ENCODE data around the gene CALCB.
A peak's percentile ranks its signal among the peaks of the same experiment; 100 is the strongest.
"Not testable (repeated sequence)": the region's sequence is repeated elsewhere in the genome, so short reads cannot be mapped to it uniquely, and the experiment has no call there.

The CALCB gene

DNA sequence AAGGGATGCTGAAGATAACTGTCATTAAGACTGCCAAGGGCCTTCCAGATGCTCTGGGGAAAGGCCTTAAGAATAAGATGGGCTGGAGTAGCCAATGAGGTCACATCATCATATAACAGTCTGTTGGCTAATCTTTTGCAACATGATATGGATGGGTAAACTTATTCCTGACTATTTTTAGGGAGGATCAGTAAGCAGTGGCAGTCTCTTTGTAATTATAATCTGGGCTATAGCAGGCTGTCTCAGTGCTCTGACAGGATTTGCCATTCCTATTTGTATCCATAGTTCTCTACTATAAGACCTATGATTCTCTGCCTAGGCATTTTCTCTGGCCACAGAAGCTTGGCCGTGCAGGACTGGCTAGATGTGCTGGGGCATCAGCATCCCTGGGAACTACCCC lies 16.1 kb upstream of the CALCB start:
- no peak for DNase-seq (ENCODE audit: low spot score)
- H3K4me1 Mint-ChIP-seq (ENCODE audit: low read depth) = peaks cover 3% of the 10 kb centered on the region
- H3K27me3 Mint-ChIP-seq (ENCODE audit: low read depth) = peaks cover 2% of the 10 kb centered on the region
- H3K36me3 Mint-ChIP-seq (ENCODE audit: low read depth) = no peaks in the 10 kb centered on the region
- H3K9me3 Mint-ChIP-seq = no peaks in the 10 kb centered on the region
- no peak overlapping the region for H3K4me3 Mint-ChIP-seq
- no peak overlapping the region for H3K27ac Mint-ChIP-seq

DNA sequence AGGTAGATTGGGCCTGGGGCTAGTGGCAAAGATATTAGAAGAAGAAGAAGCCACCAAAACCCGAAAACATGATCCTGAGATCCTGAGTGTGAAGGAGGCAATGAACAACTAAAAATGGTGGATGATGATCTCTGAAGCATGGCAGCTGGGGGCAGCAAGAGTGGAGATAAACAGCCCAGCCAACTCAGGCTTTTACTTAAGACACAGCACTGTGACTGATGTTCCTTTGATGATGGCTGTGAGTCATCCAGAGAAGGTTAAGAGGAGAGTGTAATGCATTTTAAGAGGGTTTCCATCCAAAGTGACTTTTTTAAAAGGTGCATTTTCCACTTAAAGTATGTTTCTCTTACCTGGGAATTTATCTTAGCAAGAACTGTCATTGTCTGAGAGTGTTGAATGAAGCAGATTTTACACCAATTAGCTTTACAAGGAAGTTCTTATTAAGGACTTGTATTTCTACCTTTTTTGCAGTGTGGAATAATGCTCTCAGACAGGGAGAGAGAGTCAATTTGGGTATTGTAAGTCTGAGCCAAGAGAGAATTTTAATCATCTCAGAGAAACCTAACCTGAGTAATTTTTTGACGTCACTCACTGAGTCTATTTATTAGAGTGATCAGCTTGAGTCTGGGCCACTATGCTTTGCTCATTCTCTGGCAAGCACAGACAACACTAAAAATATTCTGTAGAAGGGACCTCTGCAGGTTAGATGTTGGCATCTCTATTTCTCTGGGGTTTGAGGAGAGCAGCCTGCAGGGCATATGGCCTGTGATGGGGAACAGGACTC lies 14.1 kb upstream of the CALCB start:
- Mint-ChIP-seq H3K4me1 (ENCODE audit: low read depth) (no peaks in the 10 kb centered on the region), H3K4me3 (no peak overlapping the region), H3K27ac (no peak overlapping the region), H3K36me3 (ENCODE audit: low read depth) (no peaks in the 10 kb centered on the region), H3K9me3 (no peaks in the 10 kb centered on the region), H3K27me3 (ENCODE audit: low read depth) (peaks cover 2% of the 10 kb centered on the region)
- no peak for DNase-seq (ENCODE audit: low spot score)

DNA sequence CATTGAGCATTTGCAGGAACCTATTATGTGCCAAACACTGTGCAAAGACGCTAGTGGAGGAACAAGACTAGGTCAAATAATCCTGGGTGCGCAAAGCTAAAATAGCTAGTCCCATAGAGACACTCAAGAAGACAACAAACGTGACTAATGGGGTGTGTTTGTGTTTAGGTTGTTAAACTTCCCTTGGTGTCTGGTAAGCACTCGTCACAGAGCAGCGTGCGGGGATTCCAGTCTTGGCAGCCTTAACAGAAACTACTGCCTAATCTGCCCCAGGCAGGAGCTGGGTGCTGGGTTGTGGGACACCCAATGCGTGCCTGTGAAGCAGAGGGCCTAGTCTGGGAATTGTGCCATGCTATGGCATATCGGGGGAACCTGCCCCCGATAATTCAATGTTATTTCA lies 10.8 kb upstream of the CALCB start:
- H3K36me3 Mint-ChIP-seq (ENCODE audit: low read depth) = no peaks in the 10 kb centered on the region
- H3K27ac Mint-ChIP-seq = no peak overlapping the region
- H3K27me3 Mint-ChIP-seq (ENCODE audit: low read depth) = peaks cover 7% of the 10 kb centered on the region
- no peaks in the 10 kb centered on the region for H3K9me3 Mint-ChIP-seq
- no peak for DNase-seq (ENCODE audit: low spot score)
- H3K4me1 Mint-ChIP-seq (ENCODE audit: low read depth) = no peaks in the 10 kb centered on the region
- no peak overlapping the region for H3K4me3 Mint-ChIP-seq

DNA sequence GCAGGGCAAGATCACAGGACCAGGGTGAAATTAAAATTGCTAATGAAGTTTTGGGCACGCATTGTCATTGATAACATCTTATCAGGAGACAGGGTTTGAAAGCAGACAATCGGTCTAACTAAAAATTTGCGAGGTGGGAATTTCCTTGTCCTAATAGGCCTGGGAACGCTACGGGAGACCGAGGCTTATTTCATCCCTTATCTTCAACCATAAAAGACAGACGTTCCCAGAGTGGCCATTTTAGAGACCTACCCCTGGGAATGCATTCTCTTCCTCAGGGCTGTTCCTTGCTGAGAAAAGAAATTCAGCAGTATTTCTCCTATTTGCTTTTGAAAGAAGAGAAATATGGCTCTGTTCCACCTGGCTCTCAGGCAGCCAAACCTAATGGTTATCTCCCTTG lies 3.6 kb upstream of the CALCB start:
- H3K27me3 Mint-ChIP-seq (ENCODE audit: low read depth) = peaks cover 22% of the 10 kb centered on the region
- H3K36me3 Mint-ChIP-seq (ENCODE audit: low read depth) = not testable (repeated sequence)

DNA sequence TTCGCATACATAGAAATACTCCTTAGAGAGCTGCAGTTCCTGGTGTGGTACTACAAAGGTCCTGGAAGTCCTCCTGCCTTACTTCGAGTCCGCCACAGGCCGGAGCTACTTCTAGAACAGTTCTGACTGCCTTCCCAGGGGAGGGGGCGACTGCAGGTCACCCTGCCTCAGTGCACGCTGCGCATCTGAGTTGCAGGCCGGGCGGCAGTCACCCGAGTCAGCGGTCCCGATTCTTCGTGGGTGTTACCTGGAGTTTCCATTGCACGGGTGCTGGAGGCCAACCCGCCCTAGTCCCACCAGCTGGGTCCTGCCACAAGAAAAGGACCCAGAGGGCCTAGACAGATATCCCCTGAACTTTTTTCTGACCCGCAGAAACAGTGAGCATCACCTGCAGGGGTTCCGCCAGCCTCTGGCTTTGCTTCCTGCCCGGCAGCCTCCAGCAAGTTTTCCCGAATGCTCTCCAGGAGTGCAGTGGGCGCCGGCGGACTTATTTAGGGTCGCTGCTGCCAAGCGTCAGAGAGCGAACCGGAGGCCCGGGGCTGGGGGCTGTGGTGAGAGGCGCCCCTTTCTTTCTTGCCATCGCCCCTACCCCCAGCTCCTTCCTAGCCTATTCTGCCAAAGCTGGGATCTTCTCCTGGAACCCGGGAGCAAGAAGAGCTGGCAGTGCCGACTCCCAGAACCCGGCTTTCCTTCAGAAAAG lies 1.7 kb upstream of the CALCB start:
- no peak for DNase-seq (ENCODE audit: low spot score)
- peaks cover 8% of the 10 kb centered on the region for H3K9me3 Mint-ChIP-seq
- H3K4me1 Mint-ChIP-seq (ENCODE audit: low read depth) = peaks cover 19% of the 10 kb centered on the region
- peaks cover 2% of the 10 kb centered on the region for H3K36me3 Mint-ChIP-seq (ENCODE audit: low read depth)
- no peak overlapping the region for H3K27ac Mint-ChIP-seq
- peaks cover 26% of the 10 kb centered on the region for H3K27me3 Mint-ChIP-seq (ENCODE audit: low read depth)
- no peak overlapping the region for H3K4me3 Mint-ChIP-seq

More for the DNA sequence above, 3.6 kb upstream of the CALCB start:
- not testable (repeated sequence) for H3K4me3 Mint-ChIP-seq; DNase-seq (ENCODE audit: low spot score); H3K27ac Mint-ChIP-seq; H3K9me3 Mint-ChIP-seq
- peaks cover 16% of the 10 kb centered on the region for H3K4me1 Mint-ChIP-seq (ENCODE audit: low read depth)

DNA sequence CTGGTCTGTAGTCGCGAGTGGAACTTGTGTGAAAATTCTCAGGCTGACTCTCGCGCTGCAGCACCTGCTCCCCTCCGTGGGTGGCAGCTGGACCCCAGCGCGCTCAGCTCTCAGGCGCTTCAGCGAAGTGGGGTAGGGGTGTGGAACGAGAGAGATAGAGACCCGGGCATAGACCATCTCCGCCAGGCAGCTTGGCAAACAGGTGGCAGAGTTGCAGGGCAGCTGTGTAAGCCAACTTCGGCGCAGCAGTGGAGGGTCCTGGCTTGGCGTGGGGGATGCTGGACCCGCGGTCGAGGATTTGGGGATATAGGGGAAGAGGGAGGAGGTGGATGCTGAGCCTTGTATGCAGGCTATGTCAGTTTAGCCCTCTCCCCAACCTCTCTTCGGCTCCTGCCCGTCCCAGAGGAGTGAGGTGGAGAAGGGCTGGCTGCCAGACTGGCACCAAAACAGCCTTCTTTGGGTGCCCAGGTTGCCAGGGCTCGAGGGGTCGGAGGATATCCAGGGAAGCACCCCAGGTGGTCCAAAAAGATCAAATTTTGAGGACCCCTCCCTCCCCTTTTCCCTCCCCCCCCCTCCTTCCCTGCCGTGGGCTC lies 746 bp upstream of the CALCB start:
- Mint-ChIP-seq H3K9me3 (peaks cover 8% of the 10 kb centered on the region), H3K4me3 (peak overlapping the region; percentile 22), H3K4me1 (ENCODE audit: low read depth) (peaks cover 19% of the 10 kb centered on the region), H3K27me3 (ENCODE audit: low read depth) (peaks cover 27% of the 10 kb centered on the region), H3K27ac (no peak overlapping the region), H3K36me3 (ENCODE audit: low read depth) (peaks cover 2% of the 10 kb centered on the region)
- DNase-seq (ENCODE audit: low spot score) = no peak

DNA sequence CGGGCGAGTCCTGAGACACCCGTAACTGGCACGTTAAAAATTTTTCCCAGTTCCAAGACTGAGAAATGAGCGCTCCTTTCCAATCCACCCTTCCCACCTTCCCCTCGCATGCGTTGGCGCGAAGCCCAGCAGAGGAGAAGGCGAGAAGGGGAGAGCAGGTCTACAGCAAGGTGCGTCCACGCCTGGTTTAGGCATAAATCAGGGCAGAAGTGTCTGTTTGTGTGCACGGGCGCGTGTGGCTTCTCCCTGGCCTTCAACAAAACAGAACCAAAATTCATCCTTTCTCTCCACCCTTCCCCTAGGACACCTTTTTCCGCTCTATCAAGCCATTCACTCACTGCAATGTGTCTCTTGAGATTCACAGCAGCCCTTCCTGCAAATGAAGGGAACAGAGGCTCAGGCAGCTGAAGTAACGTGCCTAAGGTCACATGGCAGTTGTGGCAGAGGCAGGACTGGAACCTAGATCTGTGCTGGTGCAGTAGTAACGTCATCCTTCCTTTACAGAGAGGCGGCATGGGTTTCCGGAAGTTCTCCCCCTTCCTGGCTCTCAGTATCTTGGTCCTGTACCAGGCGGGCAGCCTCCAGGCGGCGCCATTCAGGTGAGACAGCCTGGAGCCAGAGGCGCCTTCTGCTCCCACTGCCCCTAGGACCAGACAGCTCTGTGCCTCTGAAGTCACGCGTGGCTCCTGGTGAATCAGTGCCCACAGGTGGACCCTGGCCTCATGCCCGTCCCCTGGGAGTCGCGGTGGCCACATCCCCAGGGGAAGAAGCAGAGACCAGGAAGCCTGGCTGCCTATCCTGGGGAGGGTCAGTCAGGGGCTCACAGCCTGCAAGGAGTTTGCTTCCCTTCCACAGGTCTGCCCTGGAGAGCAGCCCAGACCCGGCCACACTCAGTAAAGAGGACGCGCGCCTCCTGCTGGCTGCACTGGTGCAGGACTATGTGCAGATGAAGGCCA lies 1.1 kb downstream of the CALCB start:
- peak; percentile 81 for DNase-seq (ENCODE audit: low spot score)
- Mint-ChIP-seq H3K4me1 (ENCODE audit: low read depth) (peaks cover 19% of the 10 kb centered on the region), H3K27ac (no peak overlapping the region), H3K36me3 (ENCODE audit: low read depth) (no peaks in the 10 kb centered on the region), H3K27me3 (ENCODE audit: low read depth) (peaks cover 38% of the 10 kb centered on the region), H3K9me3 (no peaks in the 10 kb centered on the region), H3K4me3 (peak overlapping the region; percentile 77)

DNA sequence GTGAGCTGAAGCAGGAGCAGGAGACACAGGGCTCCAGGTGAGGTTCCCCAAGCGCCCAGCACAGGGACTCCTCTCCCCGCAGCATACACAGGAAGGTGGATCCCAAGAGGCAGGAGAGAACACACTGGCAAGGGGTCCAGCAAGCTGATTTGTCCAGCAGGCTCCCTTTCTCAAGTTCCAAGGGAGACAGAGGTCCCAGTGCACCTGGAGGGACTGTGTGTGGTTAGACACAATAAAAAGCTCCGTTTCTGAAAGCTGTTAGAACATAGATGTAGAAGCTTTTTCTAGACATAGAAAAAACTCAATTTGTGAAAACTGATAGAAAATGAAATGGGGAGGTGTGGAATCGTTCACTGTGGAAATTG lies 1.8 kb downstream of the CALCB start:
- H3K4me1 Mint-ChIP-seq (ENCODE audit: low read depth) = peaks cover 19% of the 10 kb centered on the region
- H3K4me3 Mint-ChIP-seq = no peak overlapping the region
- H3K27ac Mint-ChIP-seq = no peak overlapping the region
- peaks cover 39% of the 10 kb centered on the region for H3K27me3 Mint-ChIP-seq (ENCODE audit: low read depth)
- no peaks in the 10 kb centered on the region for H3K36me3 Mint-ChIP-seq (ENCODE audit: low read depth)
- no peaks in the 10 kb centered on the region for H3K9me3 Mint-ChIP-seq
- no peak for DNase-seq (ENCODE audit: low spot score)

DNA sequence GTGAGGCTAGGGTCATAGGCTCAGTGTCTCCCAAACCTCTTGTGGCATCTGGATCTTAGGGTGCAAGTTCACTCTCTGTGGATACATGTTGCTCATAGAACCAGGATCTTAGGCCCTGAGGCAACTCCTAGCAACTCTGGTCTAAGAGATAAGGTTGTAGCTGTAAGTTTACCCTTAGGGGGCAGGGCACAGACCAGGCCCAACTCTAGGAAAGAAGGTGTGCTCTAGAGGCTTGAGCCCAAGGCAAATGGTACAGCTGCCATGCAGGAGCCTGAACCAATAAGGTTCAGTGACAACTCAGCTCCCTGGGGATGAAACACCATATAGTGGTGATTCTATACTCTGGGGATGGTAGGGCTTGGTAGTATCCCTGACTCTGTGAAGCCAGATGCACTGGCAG lies 17.8 kb downstream of the CALCB start:
- Mint-ChIP-seq H3K27ac (no peak overlapping the region), H3K36me3 (ENCODE audit: low read depth) (no peaks in the 10 kb centered on the region), H3K9me3 (no peaks in the 10 kb centered on the region), H3K27me3 (ENCODE audit: low read depth) (peaks cover 17% of the 10 kb centered on the region), H3K4me3 (no peak overlapping the region), H3K4me1 (ENCODE audit: low read depth) (no peaks in the 10 kb centered on the region)
- no peak for DNase-seq (ENCODE audit: low spot score)

DNA sequence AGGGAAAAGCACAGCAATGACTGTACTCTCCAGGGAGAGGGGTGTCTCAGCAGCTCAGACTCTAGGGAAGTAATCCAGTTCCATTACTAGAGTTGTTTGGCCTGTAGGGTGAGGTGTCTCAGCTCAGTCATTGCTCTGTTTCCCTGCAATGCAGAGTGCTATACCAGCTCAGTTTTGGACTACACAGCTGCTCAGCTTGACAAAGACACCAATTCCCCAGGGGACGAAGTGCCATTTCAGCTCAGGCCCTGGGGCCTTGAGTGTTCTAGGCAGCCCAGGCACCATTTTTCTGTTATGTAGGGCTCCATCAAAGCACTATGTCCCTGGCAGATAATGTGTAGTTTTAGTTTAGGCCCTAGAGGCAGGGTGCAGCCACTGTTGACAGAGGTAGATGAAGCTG lies 18.2 kb downstream of the CALCB start:
- H3K4me3 Mint-ChIP-seq = no peak overlapping the region
- no peak for DNase-seq (ENCODE audit: low spot score)
- peaks cover 14% of the 10 kb centered on the region for H3K27me3 Mint-ChIP-seq (ENCODE audit: low read depth)
- H3K4me1 Mint-ChIP-seq (ENCODE audit: low read depth) = no peaks in the 10 kb centered on the region
- H3K9me3 Mint-ChIP-seq = no peaks in the 10 kb centered on the region
- H3K36me3 Mint-ChIP-seq (ENCODE audit: low read depth) = no peaks in the 10 kb centered on the region
- no peak overlapping the region for H3K27ac Mint-ChIP-seq

DNA sequence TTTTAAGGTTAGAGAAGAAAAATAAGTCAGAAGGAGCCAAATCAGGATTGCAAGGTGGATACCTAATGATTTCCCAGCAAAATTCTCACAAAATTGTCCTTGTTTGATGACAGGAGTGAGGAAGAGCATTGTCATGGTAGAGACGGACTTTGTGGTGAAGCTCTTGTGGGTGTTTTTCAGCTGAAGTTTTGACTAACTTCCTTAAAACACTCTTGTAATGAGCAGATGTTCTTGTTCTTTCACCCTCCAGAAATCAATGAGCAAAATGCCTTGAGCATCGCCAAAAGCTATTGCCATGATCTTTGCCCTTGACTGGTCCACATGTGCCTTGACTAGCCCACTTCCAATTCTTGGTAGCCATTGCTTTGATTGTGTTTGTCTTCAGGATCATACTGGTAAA lies 20.0 kb downstream of the CALCB start:
- Mint-ChIP-seq H3K9me3 (no peaks in the 10 kb centered on the region), H3K27me3 (ENCODE audit: low read depth) (peaks cover 12% of the 10 kb centered on the region), H3K4me1 (ENCODE audit: low read depth) (no peaks in the 10 kb centered on the region), H3K4me3 (no peak overlapping the region), H3K27ac (no peak overlapping the region), H3K36me3 (ENCODE audit: low read depth) (no peaks in the 10 kb centered on the region)
- DNase-seq (ENCODE audit: low spot score) = no peak

DNA sequence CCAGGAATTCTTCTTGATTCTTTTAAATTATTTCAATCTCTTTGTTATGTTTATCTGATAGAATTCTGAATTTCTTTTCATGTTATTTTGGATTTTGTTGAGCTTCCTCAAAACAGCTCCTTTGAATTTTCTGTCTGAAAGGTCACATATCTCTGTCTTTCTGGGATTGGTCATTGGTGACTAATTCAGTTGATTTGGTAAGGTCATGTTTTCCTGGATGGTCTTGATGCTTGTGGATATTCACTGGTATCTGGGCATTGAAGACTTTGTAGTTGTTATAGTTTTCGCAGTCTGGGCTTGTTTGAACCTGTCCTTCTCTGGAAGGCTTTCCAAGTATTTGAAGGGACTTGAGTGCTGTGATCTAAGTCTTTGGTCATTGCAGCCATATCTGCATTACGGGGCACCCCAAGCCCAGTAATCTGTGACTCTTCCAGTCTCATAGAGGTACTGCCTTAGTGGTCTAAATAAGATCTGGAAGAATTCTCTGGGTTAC lies 22.4 kb downstream of the CALCB start:
- Mint-ChIP-seq H3K9me3 (no peaks in the 10 kb centered on the region), H3K36me3 (ENCODE audit: low read depth) (no peaks in the 10 kb centered on the region), H3K4me1 (ENCODE audit: low read depth) (no peaks in the 10 kb centered on the region), H3K4me3 (no peak overlapping the region), H3K27me3 (ENCODE audit: low read depth) (peaks cover 18% of the 10 kb centered on the region), H3K27ac (no peak overlapping the region)
- no peak for DNase-seq (ENCODE audit: low spot score)

DNA sequence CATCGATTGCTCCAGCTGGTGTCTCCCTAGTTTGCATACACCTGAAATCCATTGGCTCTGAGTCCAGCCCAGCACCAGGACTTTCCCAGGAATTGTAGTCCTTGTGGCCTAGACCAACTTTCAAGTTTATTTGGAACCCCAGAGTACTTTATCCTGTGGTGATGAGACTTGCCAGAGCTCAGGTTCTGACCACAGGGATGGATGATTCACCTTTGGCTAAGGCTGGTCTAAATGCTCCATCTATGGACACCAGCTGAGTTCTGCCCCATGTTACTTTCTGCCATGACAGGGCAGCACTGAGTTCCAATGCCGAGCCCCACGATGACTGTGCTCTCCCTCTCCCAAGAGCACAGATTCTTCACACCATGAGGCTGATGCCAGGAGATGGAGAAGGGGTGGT lies 24.0 kb downstream of the CALCB start:
- Mint-ChIP-seq H3K36me3 (ENCODE audit: low read depth) (no peaks in the 10 kb centered on the region), H3K4me3 (no peak overlapping the region), H3K27ac (no peak overlapping the region), H3K4me1 (ENCODE audit: low read depth) (no peaks in the 10 kb centered on the region), H3K27me3 (ENCODE audit: low read depth) (peaks cover 25% of the 10 kb centered on the region), H3K9me3 (no peaks in the 10 kb centered on the region)
- DNase-seq (ENCODE audit: low spot score) = no peak
